ENCODE results near the gene WASHC2C.
"Not testable (repeated sequence)": the region's sequence is repeated elsewhere in the genome, so short reads cannot be mapped to it uniquely, and the experiment has no call there.

The WASHC2C gene

GRCh38 chr10:45721503-45721902 lies 5.6 kb upstream of the WASHC2C start:
- H3K27ac ChIP-seq (ENCODE audit: low read depth, low read length, poor library complexity, severe bottlenecking); H3K4me1 ChIP-seq (ENCODE audit: insufficient read depth, low read length, severe bottlenecking); H3K9ac ChIP-seq (ENCODE audit: low read length); H4K20me1 ChIP-seq (ENCODE audit: insufficient read depth, low read length); H3K79me2 ChIP-seq (ENCODE audit: insufficient read depth, low read length); H3K9me3 ChIP-seq (ENCODE audit: low read length); H2AFZ ChIP-seq (ENCODE audit: low read length); H3K4me3 ChIP-seq (ENCODE audit: low read depth, low read length, poor library complexity, severe bottlenecking); H3K4me2 ChIP-seq (ENCODE audit: low read length); H3K36me3 ChIP-seq (ENCODE audit: insufficient read depth, low read length); H3K9me2 ChIP-seq (ENCODE audit: low read depth, low read length); H3F3A ChIP-seq (ENCODE audit: insufficient read depth, low read length); H3K27me3 ChIP-seq (ENCODE audit: insufficient read depth, low read length): not testable (repeated sequence)

- peaks cover 12% of the 10 kb centered on the region for H3K4me1 ChIP-seq (ENCODE audit: insufficient read depth, low read length, severe bottlenecking)
- not testable (repeated sequence) for H3K27me3 ChIP-seq (ENCODE audit: insufficient read depth, low read length); H3K36me3 ChIP-seq (ENCODE audit: insufficient read depth, low read length); H4K20me1 ChIP-seq (ENCODE audit: insufficient read depth, low read length); H3K27ac ChIP-seq (ENCODE audit: low read depth, low read length, poor library complexity, severe bottlenecking); H3K4me2 ChIP-seq (ENCODE audit: low read length); H2AFZ ChIP-seq (ENCODE audit: low read length); H3F3A ChIP-seq (ENCODE audit: insufficient read depth, low read length); H3K9me2 ChIP-seq (ENCODE audit: low read depth, low read length); H3K79me2 ChIP-seq (ENCODE audit: insufficient read depth, low read length); H3K4me3 ChIP-seq (ENCODE audit: low read depth, low read length, poor library complexity, severe bottlenecking); H3K9me3 ChIP-seq (ENCODE audit: low read length); H3K9ac ChIP-seq (ENCODE audit: low read length)
Observed at GRCh38 chr10:45723851-45724250, 3.2 kb upstream of the WASHC2C start.

DNA sequence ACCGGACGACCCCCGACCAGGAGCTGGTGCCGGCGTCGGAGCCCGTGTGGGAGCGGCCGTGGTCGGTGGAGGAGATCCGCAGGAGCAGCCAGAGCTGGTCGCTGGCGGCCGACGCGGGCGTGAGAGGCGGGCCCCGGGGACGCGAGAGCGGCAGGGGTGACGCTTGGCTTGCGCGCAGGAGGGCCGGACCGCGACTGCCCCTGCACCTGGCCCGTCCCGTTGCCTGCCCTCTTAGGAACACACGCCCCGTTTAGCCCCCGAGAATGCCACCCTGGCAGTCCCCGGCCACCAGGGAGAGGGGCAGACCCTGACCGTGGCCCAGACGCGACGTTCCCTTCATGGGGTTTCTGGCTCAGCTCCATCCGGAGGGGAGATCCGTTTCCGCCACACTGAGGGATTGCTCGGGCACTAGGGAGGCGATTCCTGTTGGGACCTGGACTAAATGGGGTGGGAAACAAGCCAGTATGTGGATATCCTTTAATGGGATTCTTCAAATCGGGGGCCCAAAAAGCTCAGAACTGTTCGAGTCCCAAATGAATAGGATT lies 427 bp downstream of the WASHC2C start:
- H3K36me3 ChIP-seq (ENCODE audit: insufficient read depth, low read length); H3K9me3 ChIP-seq (ENCODE audit: low read length); H2AFZ ChIP-seq (ENCODE audit: low read length); H4K20me1 ChIP-seq (ENCODE audit: insufficient read depth, low read length); H3K27me3 ChIP-seq (ENCODE audit: insufficient read depth, low read length); H3K9me2 ChIP-seq (ENCODE audit: low read depth, low read length); H3K79me2 ChIP-seq (ENCODE audit: insufficient read depth, low read length); H3F3A ChIP-seq (ENCODE audit: insufficient read depth, low read length); H3K27ac ChIP-seq (ENCODE audit: low read depth, low read length, poor library complexity, severe bottlenecking): not testable (repeated sequence)
- Histone ChIP-seq H3K4me3 (ENCODE audit: low read depth, low read length, poor library complexity, severe bottlenecking) (peak overlapping the region; percentile 69), H3K9ac (ENCODE audit: low read length) (peak overlapping the region; percentile 60), H3K4me2 (ENCODE audit: low read length) (peak overlapping the region; percentile 71), H3K4me1 (ENCODE audit: insufficient read depth, low read length, severe bottlenecking) (peaks cover 12% of the 10 kb centered on the region)

GRCh38 chr10:45734449-45734848 lies 7.4 kb downstream of the WASHC2C start:
- not testable (repeated sequence) for H3K4me3 ChIP-seq (ENCODE audit: low read depth, low read length, poor library complexity, severe bottlenecking); H3K79me2 ChIP-seq (ENCODE audit: insufficient read depth, low read length)

DNA sequence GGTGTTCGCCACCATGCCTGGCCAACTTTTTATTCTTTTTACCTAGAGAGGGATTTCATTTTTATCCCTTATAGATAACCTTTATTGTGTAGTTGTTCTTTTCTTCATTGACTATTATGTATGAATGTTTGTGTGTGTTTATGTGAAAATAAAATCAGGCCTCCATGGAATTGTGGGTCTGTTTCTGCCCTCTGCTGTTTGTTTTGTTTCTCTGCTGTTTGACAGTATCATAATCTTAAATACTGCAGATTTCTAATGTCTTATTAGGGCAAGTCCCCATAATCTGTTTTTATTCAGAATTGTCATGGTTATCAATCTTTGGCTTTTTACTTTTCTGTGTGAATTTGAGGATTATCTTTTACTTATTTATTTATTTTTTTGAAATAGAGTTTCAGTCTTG lies 7.8 kb downstream of the WASHC2C start:
- H3K9me2 ChIP-seq (ENCODE audit: low read depth, low read length); H3K4me3 ChIP-seq (ENCODE audit: low read depth, low read length, poor library complexity, severe bottlenecking); H3K36me3 ChIP-seq (ENCODE audit: insufficient read depth, low read length); H3K4me1 ChIP-seq (ENCODE audit: insufficient read depth, low read length, severe bottlenecking); H3K27ac ChIP-seq (ENCODE audit: low read depth, low read length, poor library complexity, severe bottlenecking); H3F3A ChIP-seq (ENCODE audit: insufficient read depth, low read length); H4K20me1 ChIP-seq (ENCODE audit: insufficient read depth, low read length); H2AFZ ChIP-seq (ENCODE audit: low read length); H3K9ac ChIP-seq (ENCODE audit: low read length); H3K79me2 ChIP-seq (ENCODE audit: insufficient read depth, low read length); H3K9me3 ChIP-seq (ENCODE audit: low read length); H3K4me2 ChIP-seq (ENCODE audit: low read length); H3K27me3 ChIP-seq (ENCODE audit: insufficient read depth, low read length): not testable (repeated sequence)

More at GRCh38 chr10:45734449-45734848, 7.4 kb downstream of the WASHC2C start:
- not testable (repeated sequence) for H3K27ac ChIP-seq (ENCODE audit: low read depth, low read length, poor library complexity, severe bottlenecking); H3K27me3 ChIP-seq (ENCODE audit: insufficient read depth, low read length); H3K4me1 ChIP-seq (ENCODE audit: insufficient read depth, low read length, severe bottlenecking); H4K20me1 ChIP-seq (ENCODE audit: insufficient read depth, low read length); H3K36me3 ChIP-seq (ENCODE audit: insufficient read depth, low read length); H3K9me3 ChIP-seq (ENCODE audit: low read length); H3K9ac ChIP-seq (ENCODE audit: low read length); H3K4me2 ChIP-seq (ENCODE audit: low read length); H3K9me2 ChIP-seq (ENCODE audit: low read depth, low read length); H3F3A ChIP-seq (ENCODE audit: insufficient read depth, low read length); H2AFZ ChIP-seq (ENCODE audit: low read length)

GRCh38 chr10:45741559-45741958 lies 14.5 kb downstream of the WASHC2C start:
- H3K9ac ChIP-seq (ENCODE audit: low read length); H3K36me3 ChIP-seq (ENCODE audit: insufficient read depth, low read length); H4K20me1 ChIP-seq (ENCODE audit: insufficient read depth, low read length); H3K4me2 ChIP-seq (ENCODE audit: low read length); H3K9me2 ChIP-seq (ENCODE audit: low read depth, low read length); H3K4me1 ChIP-seq (ENCODE audit: insufficient read depth, low read length, severe bottlenecking); H3K79me2 ChIP-seq (ENCODE audit: insufficient read depth, low read length); H3K4me3 ChIP-seq (ENCODE audit: low read depth, low read length, poor library complexity, severe bottlenecking); H3K27ac ChIP-seq (ENCODE audit: low read depth, low read length, poor library complexity, severe bottlenecking); H3F3A ChIP-seq (ENCODE audit: insufficient read depth, low read length); H2AFZ ChIP-seq (ENCODE audit: low read length); H3K9me3 ChIP-seq (ENCODE audit: low read length); H3K27me3 ChIP-seq (ENCODE audit: insufficient read depth, low read length): not testable (repeated sequence)

GRCh38 chr10:45742014-45742413 lies 14.9 kb downstream of the WASHC2C start:
- not testable (repeated sequence) for H2AFZ ChIP-seq (ENCODE audit: low read length); H3K4me2 ChIP-seq (ENCODE audit: low read length); H3K9ac ChIP-seq (ENCODE audit: low read length); H3K9me3 ChIP-seq (ENCODE audit: low read length); H3K27ac ChIP-seq (ENCODE audit: low read depth, low read length, poor library complexity, severe bottlenecking); H3F3A ChIP-seq (ENCODE audit: insufficient read depth, low read length); H3K9me2 ChIP-seq (ENCODE audit: low read depth, low read length); H3K36me3 ChIP-seq (ENCODE audit: insufficient read depth, low read length); H4K20me1 ChIP-seq (ENCODE audit: insufficient read depth, low read length); H3K4me1 ChIP-seq (ENCODE audit: insufficient read depth, low read length, severe bottlenecking); H3K4me3 ChIP-seq (ENCODE audit: low read depth, low read length, poor library complexity, severe bottlenecking); H3K79me2 ChIP-seq (ENCODE audit: insufficient read depth, low read length); H3K27me3 ChIP-seq (ENCODE audit: insufficient read depth, low read length)

GRCh38 chr10:45751141-45751540 lies 24.1 kb downstream of the WASHC2C start:
- H2AFZ ChIP-seq (ENCODE audit: low read length); H4K20me1 ChIP-seq (ENCODE audit: insufficient read depth, low read length); H3K4me3 ChIP-seq (ENCODE audit: low read depth, low read length, poor library complexity, severe bottlenecking); H3K36me3 ChIP-seq (ENCODE audit: insufficient read depth, low read length); H3K4me1 ChIP-seq (ENCODE audit: insufficient read depth, low read length, severe bottlenecking); H3K9ac ChIP-seq (ENCODE audit: low read length); H3K9me2 ChIP-seq (ENCODE audit: low read depth, low read length); H3K79me2 ChIP-seq (ENCODE audit: insufficient read depth, low read length); H3K9me3 ChIP-seq (ENCODE audit: low read length); H3K27me3 ChIP-seq (ENCODE audit: insufficient read depth, low read length); H3K4me2 ChIP-seq (ENCODE audit: low read length); H3K27ac ChIP-seq (ENCODE audit: low read depth, low read length, poor library complexity, severe bottlenecking); H3F3A ChIP-seq (ENCODE audit: insufficient read depth, low read length): not testable (repeated sequence)

Measured in OCI-LY1 (cell line).